NCI-H1092 treated with DMSO at 0.1 percent for 48 hours (cell line): ENCODE results near the gene KCNIP4.

Source experiments
- DNase-seq: peaks from one replicate; lab custom pipeline; 2025; lab: John Stamatoyannopoulos, UW

Gene KCNIP4

GRCh38 chr4:21457086-21457840, 491.3 kb downstream of the KCNIP4 start:
- DNase-seq = no peak

GRCh38 chr4:21454831-21455230, 493.7 kb downstream of the KCNIP4 start:
- DNase-seq = no peak

- DNase-seq = no peak
Observed at GRCh38 chr4:21454201-21454600, 494.4 kb downstream of the KCNIP4 start.

GRCh38 chr4:21452931-21453330, 495.6 kb downstream of the KCNIP4 start:
- no peak for DNase-seq

- DNase-seq = no peak
Observed at GRCh38 chr4:21451032-21451431, 497.5 kb downstream of the KCNIP4 start.

- no peak for DNase-seq
Observed at GRCh38 chr4:21450331-21450730, 498.2 kb downstream of the KCNIP4 start.

GRCh38 chr4:21447301-21448054, 501.1 kb downstream of the KCNIP4 start:
- DNase-seq = no peak

GRCh38 chr4:21420166-21420565, 528.4 kb downstream of the KCNIP4 start:
- no peak for DNase-seq

GRCh38 chr4:21415728-21416127, 532.8 kb downstream of the KCNIP4 start:
- DNase-seq = peak; percentile 8

- peak; percentile 35 for DNase-seq
Observed at GRCh38 chr4:21413807-21414370, 534.7 kb downstream of the KCNIP4 start.

- no peak for DNase-seq
Observed at GRCh38 chr4:21411086-21411485, 537.5 kb downstream of the KCNIP4 start.

- no peak for DNase-seq
Observed at GRCh38 chr4:21410372-21410771, 538.2 kb downstream of the KCNIP4 start.

GRCh38 chr4:21387683-21388082, 560.9 kb downstream of the KCNIP4 start:
- DNase-seq = no peak

GRCh38 chr4:21386166-21386780, 562.3 kb downstream of the KCNIP4 start:
- DNase-seq = no peak

GRCh38 chr4:21385706-21386105, 562.9 kb downstream of the KCNIP4 start:
- DNase-seq = no peak

GRCh38 chr4:21384609-21385008, 564.0 kb downstream of the KCNIP4 start:
- DNase-seq = no peak

GRCh38 chr4:21380861-21381260, 567.7 kb downstream of the KCNIP4 start:
- no peak for DNase-seq

- DNase-seq = no peak
Observed at GRCh38 chr4:21377046-21377445, 571.5 kb downstream of the KCNIP4 start.

GRCh38 chr4:21376176-21376575, 572.4 kb downstream of the KCNIP4 start:
- no peak for DNase-seq

GRCh38 chr4:21374641-21375368, 573.8 kb downstream of the KCNIP4 start:
- no peak for DNase-seq

GRCh38 chr4:21367567-21367966, 581.0 kb downstream of the KCNIP4 start:
- DNase-seq = no peak

- DNase-seq = no peak
Observed at GRCh38 chr4:21366840-21367239, 581.7 kb downstream of the KCNIP4 start.
